Measurements from ENCODE around the gene ZNF142. TPM values are rescaled to one million over a fixed set of nuclear protein-coding genes. Genes with fewer than 3 reads are reported as not detected.

Gene ZNF142
- total and polyA plus RNA-seq, 9 of the 15 experiments (the other 6 are each of a cell fraction or from before 2014, with no cell fraction given) = 0.50 to 26.1 (median 4.5) TPM

GRCh38 chr2:218635719-218636118, 23.7 kb downstream of the ZNF142 start (continued):
- no peak for TF ChIP-seq RFX5 (IDR thresholded peaks at IDR 0.05; ENCODE audit: low read depth, low read length)
- TF ChIP-seq SAFB2 (IDR thresholded peaks at IDR 0.05; ENCODE audit: borderline replicate concordance, low read depth, low read length, severe bottlenecking) = no peak
- TF ChIP-seq NKRF (IDR thresholded peaks at IDR 0.05; ENCODE audit: borderline replicate concordance) = no peak
- TF ChIP-seq MYC (IDR thresholded peaks at IDR 0.05; ENCODE audit: low read depth, low read length) = no peak
- TF ChIP-seq MYC (CRISPR knock-in tag; IDR thresholded peaks at IDR 0.05; ENCODE audit: borderline replicate concordance, low read depth) = no peak
- no peak for TF ChIP-seq BRCA1 (IDR thresholded peaks at IDR 0.05)
- TF ChIP-seq BRCA1 (CRISPR knock-in tag; IDR thresholded peaks at IDR 0.05) = no peak
- TF ChIP-seq ZBTB5 (IDR thresholded peaks at IDR 0.05) = no peak
- TF ChIP-seq POLR2G (IDR thresholded peaks at IDR 0.05; ENCODE audit: low read depth, low read length) = no peak
- TF ChIP-seq SAFB (IDR thresholded peaks at IDR 0.05; ENCODE audit: borderline replicate concordance, low read depth, low read length) = no peak

Data from K562 (cell line).